Effector CD4-positive, alpha-beta T cell (primary cell): ENCODE results near the gene TULP3.
A peak's percentile ranks its signal among the peaks of the same experiment; 100 is the strongest.

ENCODE experiments used
- DNase-seq: peaks from one replicate; pipeline ENCODE4 v3.0.0-alpha.2; 2020

Gene TULP3

GRCh38 chr12:2877953-2878732 is 12.5 kb upstream of the TULP3 start:
- no peak for DNase-seq

- no peak for DNase-seq
These were observed 10.8 kb upstream of the TULP3 start for GRCh38 chr12:2879853-2880252.

DNA sequence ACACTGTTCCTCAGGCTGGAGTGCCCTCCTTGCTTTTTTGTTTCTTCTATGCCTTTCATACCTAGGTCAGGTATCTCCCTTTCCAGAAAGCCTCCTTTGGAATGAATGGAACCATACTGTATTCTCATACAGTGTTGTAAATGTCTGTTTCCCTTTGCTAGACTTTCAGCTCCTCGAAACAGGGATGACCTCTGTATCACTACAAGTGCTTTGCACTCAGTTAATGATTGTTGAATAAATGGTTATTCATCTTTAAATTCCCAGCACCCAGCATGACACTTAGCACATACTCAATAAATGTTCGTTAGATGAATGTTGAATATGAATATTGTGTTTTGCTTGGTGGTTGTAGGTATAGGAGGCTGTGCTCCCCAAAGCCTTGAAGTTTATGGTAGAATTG is 5.9 kb upstream of the TULP3 start:
- DNase-seq, result no peak

- no peak for DNase-seq
These were observed 3.8 kb upstream of the TULP3 start for GRCh38 chr12:2886768-2887450.

- no peak for DNase-seq
These were observed 697 bp upstream of the TULP3 start for GRCh38 chr12:2890001-2890387.

GRCh38 chr12:2891240-2892053 is 756 bp downstream of the TULP3 start:
- DNase-seq, result peak; percentile 20

DNA sequence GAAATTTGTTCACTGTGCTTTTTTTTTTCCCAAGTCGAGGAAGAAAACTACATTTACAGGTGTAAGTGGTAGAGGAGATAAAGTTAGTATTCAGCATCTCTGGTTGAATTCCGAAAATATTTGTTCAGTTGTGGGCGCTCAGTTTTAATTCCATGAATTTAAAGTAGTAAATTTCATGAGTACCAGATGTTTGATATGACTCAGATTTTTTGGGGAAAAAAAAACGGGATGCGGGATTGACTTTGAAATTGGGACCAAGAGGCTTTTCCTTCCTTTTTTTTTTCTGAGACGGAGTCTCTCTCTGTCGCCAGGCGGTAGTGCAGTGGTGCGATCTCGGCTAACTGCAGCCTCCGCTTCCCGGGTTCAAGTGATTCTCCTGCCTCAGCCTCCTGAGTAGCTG is 1.6 kb downstream of the TULP3 start:
- DNase-seq, result no peak

- DNase-seq, result no peak
These were observed 2.3 kb downstream of the TULP3 start for GRCh38 chr12:2893007-2893406.

DNA sequence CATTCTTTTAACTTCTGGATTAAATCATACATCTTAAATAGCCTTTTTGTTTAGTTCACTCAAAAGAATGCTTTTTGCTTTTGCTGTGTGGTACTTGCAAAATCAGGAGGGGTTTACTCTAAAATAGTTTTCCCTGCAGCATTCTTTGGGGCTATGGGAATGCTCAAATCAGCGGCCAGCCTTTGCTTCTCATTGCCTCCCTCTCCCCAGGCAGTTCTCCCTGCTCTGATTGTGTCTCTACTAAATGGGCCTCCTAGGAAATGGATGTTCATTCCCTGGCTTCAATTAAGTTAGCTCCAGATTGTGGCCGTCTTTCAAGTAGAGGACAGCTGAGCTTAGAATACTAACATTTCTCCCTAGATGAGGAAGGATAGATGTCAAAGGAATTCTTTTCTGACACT is 4.4 kb downstream of the TULP3 start:
- DNase-seq, result no peak

DNA sequence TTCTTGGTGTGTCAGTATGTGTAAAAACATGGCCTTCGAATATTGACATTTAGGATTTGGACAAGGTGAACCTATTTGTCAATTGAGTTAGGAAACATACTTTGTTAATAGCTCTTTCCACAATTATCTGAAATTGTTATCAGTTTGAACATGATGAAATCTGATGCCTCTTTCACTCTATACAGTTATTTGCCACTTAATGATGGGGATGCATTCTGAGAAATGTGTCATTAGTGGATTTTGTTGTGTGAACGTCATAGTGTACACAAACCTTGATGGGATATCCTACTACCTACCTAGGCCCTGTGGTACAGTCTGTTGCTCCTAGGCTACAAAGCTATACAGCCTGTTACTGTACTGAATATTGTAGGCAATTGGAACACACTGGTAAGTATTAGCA is 4.8 kb downstream of the TULP3 start:
- DNase-seq, result no peak

- DNase-seq, result no peak
These were observed 6.7 kb downstream of the TULP3 start for GRCh38 chr12:2897418-2897817.

DNA sequence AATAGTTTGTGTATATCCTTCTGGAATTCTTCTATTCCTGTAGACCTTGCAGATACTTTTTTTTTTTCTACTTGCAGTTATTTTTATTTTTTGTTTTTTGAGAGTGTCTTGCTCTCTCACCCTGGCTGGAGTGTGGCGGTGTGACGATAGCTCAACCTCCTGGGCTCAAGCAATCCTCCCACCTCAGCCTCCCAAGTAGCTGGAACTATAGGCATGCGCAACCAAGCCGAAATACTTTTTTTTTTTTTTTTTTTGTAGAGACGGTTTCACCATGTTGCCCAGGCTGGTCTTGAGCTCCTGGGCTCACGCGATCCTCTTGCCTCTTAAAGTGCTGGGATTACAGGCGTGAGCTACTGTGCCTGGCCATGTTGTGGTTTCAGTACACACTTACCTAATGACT is 10.0 kb downstream of the TULP3 start:
- no peak for DNase-seq

GRCh38 chr12:2902272-2902880 is 11.7 kb downstream of the TULP3 start:
- no peak for DNase-seq

GRCh38 chr12:2904260-2904659 is 13.6 kb downstream of the TULP3 start:
- no peak for DNase-seq

DNA sequence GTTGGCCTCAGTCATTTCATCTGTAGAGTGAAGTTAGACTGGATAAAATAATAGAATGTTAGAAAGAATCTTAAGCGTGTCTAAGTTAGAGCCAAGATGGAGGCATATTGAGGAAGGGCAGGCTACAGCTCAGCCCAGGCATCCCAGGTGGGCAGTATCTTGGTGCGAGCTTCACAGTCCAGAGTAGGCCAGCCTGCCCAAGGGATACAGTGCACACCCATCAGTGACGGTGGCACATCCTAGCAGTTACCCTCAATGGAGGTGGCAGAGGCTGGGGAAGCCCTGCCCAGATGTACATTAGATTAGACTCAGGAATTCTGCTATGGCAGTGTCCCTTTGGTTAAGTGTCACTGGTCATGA is 21.5 kb downstream of the TULP3 start:
- DNase-seq, result no peak

DNA sequence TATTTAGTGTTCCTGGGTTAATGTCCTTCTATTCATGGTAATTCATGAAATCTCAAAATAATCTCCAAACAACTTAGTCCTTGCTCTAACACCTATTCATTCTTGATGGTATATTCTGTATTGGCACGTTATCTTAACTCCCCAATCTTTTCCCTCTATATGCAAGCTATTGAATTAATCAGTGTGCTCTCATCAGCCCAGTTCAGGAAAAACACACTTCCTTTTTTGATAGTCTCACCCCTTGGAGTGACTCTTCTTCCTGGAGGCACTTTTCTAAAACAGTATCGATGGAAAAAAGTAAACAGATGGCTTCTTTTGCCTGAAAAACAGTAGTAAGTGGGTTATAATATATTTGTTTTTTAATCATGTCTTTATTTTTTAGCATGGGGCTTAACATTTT is 28.6 kb downstream of the TULP3 start:
- no peak for DNase-seq

- DNase-seq, result no peak
These were observed 31.6 kb downstream of the TULP3 start for GRCh38 chr12:2922329-2922728.

DNA sequence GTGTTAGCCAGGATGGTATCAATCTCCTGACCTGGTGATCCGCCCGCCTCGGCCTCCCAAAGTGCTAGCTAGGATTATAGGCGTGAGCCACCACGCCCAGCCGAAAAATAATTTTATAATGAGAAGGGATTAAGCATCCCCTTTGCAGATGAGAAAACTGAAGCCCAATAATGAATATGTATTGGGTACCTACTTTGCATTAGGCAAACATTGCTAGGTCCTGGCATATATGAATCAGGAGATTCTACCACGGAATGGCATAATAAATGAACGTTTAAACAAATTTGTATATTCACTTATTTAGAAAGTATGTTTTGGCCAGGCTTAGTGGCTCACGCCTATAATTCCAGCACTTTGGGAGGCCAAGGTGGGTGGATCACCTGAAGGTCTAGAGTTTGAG is 32.4 kb downstream of the TULP3 start:
- DNase-seq, result no peak

DNA sequence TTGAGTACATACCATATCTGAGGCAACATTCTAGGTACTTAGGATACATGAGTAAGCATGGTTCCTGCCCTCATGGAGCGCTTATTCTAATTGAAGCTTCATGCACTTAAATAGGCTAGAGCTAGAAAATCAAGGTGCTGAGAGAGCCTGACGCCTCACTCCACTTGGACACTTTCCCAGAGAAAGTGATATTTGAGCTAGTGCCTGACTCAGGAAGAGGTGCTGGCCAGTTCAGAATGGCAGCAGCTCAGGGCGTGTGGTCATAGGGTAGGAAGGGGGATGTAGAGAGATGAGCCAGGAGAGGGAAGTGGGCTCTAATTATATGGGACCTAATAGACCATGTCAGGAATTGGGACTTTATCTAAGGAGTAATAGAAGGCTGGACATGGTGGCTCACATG is 33.3 kb downstream of the TULP3 start:
- DNase-seq, result no peak

GRCh38 chr12:2925322-2925995 is 34.8 kb downstream of the TULP3 start:
- no peak for DNase-seq

DNA sequence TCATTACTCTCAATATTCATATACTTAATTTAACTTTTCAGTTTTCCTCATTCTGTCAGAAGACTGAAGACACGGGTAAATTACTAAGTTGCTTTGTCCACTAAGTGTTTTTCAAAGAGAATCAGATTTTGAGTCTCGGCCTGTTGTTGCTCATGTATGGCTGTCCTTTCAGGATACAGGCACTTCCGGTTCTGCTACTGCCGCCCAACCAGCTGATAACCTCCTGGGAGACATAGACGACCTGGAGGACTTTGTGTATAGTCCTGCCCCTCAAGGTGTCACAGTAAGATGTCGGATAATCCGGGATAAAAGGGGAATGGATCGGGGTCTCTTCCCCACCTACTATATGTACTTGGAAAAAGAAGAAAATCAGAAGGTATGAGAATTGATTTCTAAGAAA is 40.2 kb downstream of the TULP3 start:
- DNase-seq, result no peak

- no peak for DNase-seq
These were observed 42.9 kb downstream of the TULP3 start for GRCh38 chr12:2933586-2933985.

DNA sequence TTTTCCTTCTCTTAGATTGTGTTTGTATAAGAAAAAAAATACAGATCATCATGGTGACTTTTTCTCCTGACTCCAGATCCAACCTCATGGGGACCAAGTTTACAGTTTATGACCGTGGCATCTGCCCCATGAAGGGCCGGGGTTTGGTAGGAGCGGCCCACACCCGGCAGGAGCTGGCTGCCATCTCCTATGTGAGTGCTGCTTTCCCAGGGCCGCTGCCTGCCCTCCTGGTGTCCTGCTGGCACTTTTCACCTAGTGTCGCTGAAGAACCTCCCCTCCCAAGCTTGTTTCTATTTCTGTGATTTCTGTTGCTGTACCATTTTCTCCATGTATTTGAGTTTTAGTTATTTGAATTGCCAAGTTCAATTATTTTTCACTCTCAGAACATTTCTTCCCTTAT is 43.7 kb downstream of the TULP3 start:
- DNase-seq, result no peak
